GM18858 (cell line): ENCODE measurements around the gene S100A12.

ENCODE experiments used
- ATAC-seq: cut with Tn5 transposase; IDR thresholded peaks from one replicate; pipeline ENCODE4 v1.9.1; 2021; ENCODE audit not compliant: unreplicated experiment

Gene S100A12

GRCh38 chr1:153337980-153338853 lies 37.2 kb downstream of the S100A12 start:
- no peak for ATAC-seq

- no peak for ATAC-seq
Observed at GRCh38 chr1:153336650-153337049, 38.8 kb downstream of the S100A12 start.

DNA sequence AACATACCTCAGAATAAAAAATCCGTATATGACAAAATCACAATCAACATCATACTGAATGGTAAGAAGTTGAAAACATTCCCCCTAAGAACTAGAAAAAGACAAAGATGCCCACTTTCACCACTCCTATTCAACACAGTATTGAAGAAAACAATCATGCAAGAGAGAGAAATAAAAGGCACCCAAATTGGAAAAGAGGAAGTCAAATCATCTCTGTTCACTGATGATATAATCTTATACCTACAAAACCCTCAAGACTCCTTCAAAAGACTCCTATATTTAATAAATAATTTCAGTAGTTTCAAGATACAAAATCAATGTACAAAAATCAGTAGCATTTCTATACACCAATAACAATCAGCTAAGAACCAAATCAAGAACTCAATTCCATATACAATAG lies 41.5 kb downstream of the S100A12 start:
- no peak for ATAC-seq

GRCh38 chr1:153324912-153325311 lies 50.5 kb downstream of the S100A12 start:
- ATAC-seq: no peak
